ENCODE data around the gene NAT8L.

DNA sequence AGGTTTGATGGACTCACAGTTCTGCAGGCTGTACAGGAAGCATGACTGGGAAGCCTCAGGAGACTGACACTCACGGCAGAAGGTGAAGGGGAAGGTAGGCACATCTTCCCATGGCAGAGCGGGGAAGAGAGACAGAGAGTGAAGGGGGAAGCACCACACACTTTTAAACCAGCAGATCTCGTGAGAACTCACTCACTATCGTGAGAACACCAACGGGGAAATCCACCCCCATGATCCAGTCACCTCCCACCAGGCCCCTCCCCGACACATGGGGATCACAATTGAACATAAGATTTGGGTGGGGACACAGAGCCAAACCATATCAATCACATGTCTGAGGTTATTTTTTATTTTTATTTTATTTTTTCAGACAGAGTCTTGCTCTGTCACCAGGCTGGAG is 4.9 kb upstream of the NAT8L start:
- TF ChIP-seq EP300 (IDR thresholded peaks at IDR 0.05), result no peak
- TF ChIP-seq, protein P1, sequence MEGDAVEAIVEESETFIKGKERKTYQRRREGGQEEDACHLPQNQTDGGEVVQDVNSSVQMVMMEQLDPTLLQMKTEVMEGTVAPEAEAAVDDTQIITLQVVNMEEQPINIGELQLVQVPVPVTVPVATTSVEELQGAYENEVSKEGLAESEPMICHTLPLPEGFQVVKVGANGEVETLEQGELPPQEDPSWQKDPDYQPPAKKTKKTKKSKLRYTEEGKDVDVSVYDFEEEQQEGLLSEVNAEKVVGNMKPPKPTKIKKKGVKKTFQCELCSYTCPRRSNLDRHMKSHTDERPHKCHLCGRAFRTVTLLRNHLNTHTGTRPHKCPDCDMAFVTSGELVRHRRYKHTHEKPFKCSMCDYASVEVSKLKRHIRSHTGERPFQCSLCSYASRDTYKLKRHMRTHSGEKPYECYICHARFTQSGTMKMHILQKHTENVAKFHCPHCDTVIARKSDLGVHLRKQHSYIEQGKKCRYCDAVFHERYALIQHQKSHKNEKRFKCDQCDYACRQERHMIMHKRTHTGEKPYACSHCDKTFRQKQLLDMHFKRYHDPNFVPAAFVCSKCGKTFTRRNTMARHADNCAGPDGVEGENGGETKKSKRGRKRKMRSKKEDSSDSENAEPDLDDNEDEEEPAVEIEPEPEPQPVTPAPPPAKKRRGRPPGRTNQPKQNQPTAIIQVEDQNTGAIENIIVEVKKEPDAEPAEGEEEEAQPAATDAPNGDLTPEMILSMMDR (IDR thresholded peaks at IDR 0.05), result no peak

Measured in sigmoid colon (tissue), 4 donors.